Liver (tissue), 9 donors: ENCODE results near the gene C22orf42. TPM values are rescaled to one million over a fixed set of nuclear protein-coding genes. Genes with fewer than 3 reads are reported as not detected.

Experiments
- DNase-seq: peaks from one replicate; pipeline ENCODE4 v3.0.0-alpha.2; 2017; ENCODE audit warnings: low spot score
- H3K27ac ChIP-seq, 2 donors: one replicate each; pipeline ENCODE4 v1.7.0; 2013; ENCODE audit warnings: inconsistent platforms in 2 of 2, low read length in 2 of 2, control low read depth in 1 of 2, low read depth in 1 of 2, mild to moderate bottlenecking in 1 of 2
- H3K27me3 ChIP-seq, 4 donors: one replicate each; pipeline versions ENCODE4 v1.6.1 to v1.7.0; 2013; ENCODE audit warnings: low read length in 3 of 4, inconsistent platforms in 1 of 4, mild to moderate bottlenecking in 1 of 4, moderate library complexity in 1 of 4; ENCODE audit not compliant: control insufficient read depth in 4 of 4, insufficient read depth in 4 of 4
- H3K36me3 ChIP-seq, 4 donors: one replicate each; pipeline versions ENCODE4 v1.6.1 to v1.7.0; 2013; ENCODE audit warnings: low read length in 3 of 4, mild to moderate bottlenecking in 3 of 4, low read depth in 1 of 4, moderate library complexity in 1 of 4; ENCODE audit not compliant: control insufficient read depth in 4 of 4, insufficient read depth in 3 of 4
- H3K4me1 ChIP-seq, 4 donors: one replicate each; pipeline versions ENCODE4 v1.6.1 to v1.7.0; 2013; ENCODE audit warnings: low read length in 3 of 4, mild to moderate bottlenecking in 3 of 4, moderate library complexity in 1 of 4; ENCODE audit not compliant: control insufficient read depth in 4 of 4, insufficient read depth in 4 of 4
- H3K4me3 ChIP-seq, 3 donors: one replicate each; pipeline versions ENCODE4 v1.6.1 to v1.7.0; 2013; ENCODE audit warnings: low read length in 3 of 3, control low read depth in 1 of 3, low read depth in 1 of 3, mild to moderate bottlenecking in 1 of 3
- H3K9ac ChIP-seq, 2 donors: one replicate each; pipeline ENCODE4 v1.7.0; 2013; ENCODE audit warnings: low read length in 2 of 2, mild to moderate bottlenecking in 2 of 2, moderate library complexity in 2 of 2, control low read depth in 1 of 2, low read depth in 1 of 2
- H3K9me3 ChIP-seq, 4 donors: one replicate each; pipeline versions ENCODE4 v1.6.1 to v1.7.0; 2013; ENCODE audit warnings: low read length in 3 of 4; ENCODE audit not compliant: control insufficient read depth in 4 of 4
- CTCF ChIP-seq: fragments of 150-350 bp; IDR thresholded peaks from 2 replicates; pipeline ENCODE4 v1.5.1; 2017; ENCODE audit warnings: improper control_type of control experiment, low read depth, low read length; ENCODE audit not compliant: missing input control
- EGR1 ChIP-seq, 2 donors: IDR thresholded peaks; 2 replicates each; pipeline ENCODE4 v1.6.1; 2016 to 2018; ENCODE audit warnings: antibody characterized with exemption in 2 of 2, low read depth in 2 of 2
- FOXA2 ChIP-seq: IDR thresholded peaks from 2 replicates; pipeline ENCODE4 v1.6.1; 2016; ENCODE audit warnings: antibody characterized with exemption
- GABPA ChIP-seq, 2 donors: IDR thresholded peaks in 1 of 2; conservative IDR thresholded peaks in 1 of 2; 2 replicates each; pipeline ENCODE4 v1.6.1; 2016; ENCODE audit warnings: antibody characterized with exemption in 2 of 2, mild to moderate bottlenecking in 1 of 2, moderate library complexity in 1 of 2
- HNF4A ChIP-seq, 2 donors: conservative IDR thresholded peaks; 2 replicates each; pipeline ENCODE4 v1.6.1; 2016; ENCODE audit warnings: antibody characterized with exemption in 2 of 2, mild to moderate bottlenecking in 2 of 2
- HNF4G ChIP-seq: IDR thresholded peaks from 2 replicates; pipeline ENCODE4 v1.6.1; 2016; ENCODE audit warnings: antibody characterized with exemption
- JUND ChIP-seq, 2 donors: IDR thresholded peaks; 2 replicates each; pipeline ENCODE4 v1.6.1; 2016; ENCODE audit warnings: antibody characterized with exemption in 2 of 2
- MAX ChIP-seq: IDR thresholded peaks from 2 replicates; pipeline ENCODE4 v1.6.1; 2016; ENCODE audit warnings: antibody characterized with exemption
- NR2F2 ChIP-seq: IDR thresholded peaks from 2 replicates; pipeline ENCODE4 v1.6.1; 2016; ENCODE audit warnings: antibody characterized with exemption
- RAD21 ChIP-seq, 2 donors: IDR thresholded peaks; 2 replicates each; pipeline ENCODE4 v1.6.1; 2016; ENCODE audit warnings: antibody characterized with exemption in 2 of 2, mild to moderate bottlenecking in 2 of 2
- RXRA ChIP-seq, 2 donors: IDR thresholded peaks; 2 replicates each; pipeline ENCODE4 v1.6.1; 2017 to 2018; ENCODE audit warnings: antibody characterized with exemption in 2 of 2, mild to moderate bottlenecking in 1 of 2
- SP1 ChIP-seq: IDR thresholded peaks from 2 replicates; pipeline ENCODE4 v1.6.1; 2018; ENCODE audit warnings: antibody characterized with exemption, mild to moderate bottlenecking
- TAF1 ChIP-seq: conservative IDR thresholded peaks from 2 replicates; pipeline ENCODE4 v1.6.1; 2016; ENCODE audit warnings: antibody characterized with exemption, mild to moderate bottlenecking
- YY1 ChIP-seq: IDR thresholded peaks from 2 replicates; pipeline ENCODE4 v1.6.1; 2016; ENCODE audit warnings: antibody characterized with exemption, mild to moderate bottlenecking
- ZBTB33 ChIP-seq: IDR thresholded peaks from 2 replicates; pipeline ENCODE4 v1.6.1; 2016; ENCODE audit warnings: antibody characterized with exemption
- WGBS: extraction: QIAGEN DNeasy Blood & Tissue Kit; methylation state at CpG from one replicate; pipeline ENCODE4 v1.1.7; 2013; 5-methylcytosine and 5-hydroxymethylcytosine counted together
- polyA plus RNA-seq, 2 donors: library from polyadenylated mRNA; stranded (reverse) in 1 of 2; unstranded in 1 of 2; fragments of 200-250 nt in 1 of 2; fragments of >200 nt in 1 of 2; fragmentation: Nextera tagmentation in 1 of 2; extraction: Ambion mirVana in 1 of 2; gene quantifications; one replicate each; pipeline versions ENCODE4 v1.2.1 to v1.2.3, GENCODE V29; 2013 to 2015
- total RNA-seq, 2 donors: library from RNA; depleted of rRNA; stranded (reverse); fragments of >200 nt; gene quantifications; one replicate each; pipeline ENCODE4 v1.2.3, GENCODE V29; 2014
- donor health status: healthy.
- donor health status: healthy.
- donor health status: healthy.
- donor health status: healthy.
- donor health status: healthy.

Gene C22orf42
- total and polyA plus RNA-seq, 4 donors = not detected

- no peak for DNase-seq
- Histone ChIP-seq H3K4me3 (no peak overlapping the region), H3K36me3 (no peaks in the 10 kb centered on the region), H3K9ac (no peak overlapping the region), H3K9me3 (no peaks in the 10 kb centered on the region), H3K27me3 (peaks cover 0 to 12% (median 0%) of the 10 kb centered on the region in 4 donors), H3K27ac (no peak overlapping the region), H3K4me1 (no peaks in the 10 kb centered on the region)
- no peak for TF ChIP-seq EGR1 (IDR thresholded peaks at IDR 0.05; ENCODE audit: low read depth in 2 of 2)
- TF ChIP-seq YY1 = no peak
- no peak for TF ChIP-seq HNF4G
- TF ChIP-seq TAF1 = no peak
- TF ChIP-seq MAX = no peak
- no peak for TF ChIP-seq NR2F2
- no peak for TF ChIP-seq HNF4A (conservative IDR thresholded peaks at IDR 0.05)
- no peak for TF ChIP-seq RXRA (IDR thresholded peaks at IDR 0.05)
- TF ChIP-seq FOXA2 = no peak
- 75% methylated on average over 3 of the region's 3 CpGs for WGBS
Measured at GRCh38 chr22:32183625-32184024, 24.5 kb upstream of the C22orf42 start.

GRCh38 chr22:32181043-32181442, 21.9 kb upstream of the C22orf42 start:
- peaks cover 0 to 18% (median 0%) of the 10 kb centered on the region in 4 donors for H3K27me3 ChIP-seq
- WGBS = 71% methylated on average over 6 of the region's 6 CpGs
- TF ChIP-seq RXRA (IDR thresholded peaks at IDR 0.05) = no peak
- no peak for TF ChIP-seq MAX
- TF ChIP-seq CTCF = no peak
- no peak for TF ChIP-seq YY1
- no peak for TF ChIP-seq HNF4G
- TF ChIP-seq HNF4A (conservative IDR thresholded peaks at IDR 0.05) = no peak
- no peak for TF ChIP-seq TAF1
- no peak for TF ChIP-seq JUND (IDR thresholded peaks at IDR 0.05)
- TF ChIP-seq GABPA (IDR thresholded peaks at IDR 0.05 in 1 of 2, conservative IDR thresholded peaks at IDR 0.05 in 1 of 2) = no peak
- TF ChIP-seq RAD21 (IDR thresholded peaks at IDR 0.05) = no peak
- no peak for TF ChIP-seq SP1
- TF ChIP-seq ZBTB33 = no peak

More at GRCh38 chr22:32181043-32181442, 21.9 kb upstream of the C22orf42 start:
- Histone ChIP-seq H3K4me1 (peaks cover 1 to 2% (median 2%) of the 10 kb centered on the region in 4 donors), H3K27ac (no peak overlapping the region), H3K9me3 (peaks cover 0 to 5% (median 0%) of the 10 kb centered on the region in 4 donors), H3K9ac (no peak overlapping the region), H3K4me3 (no peak overlapping the region), H3K36me3 (no peaks in the 10 kb centered on the region)
- DNase-seq = no peak
